OCI-LY1 (cell line): Measurements from ENCODE around the gene PACC1.

Experiments used
- H2AFZ ChIP-seq: fragments of 200-600 bp; sonication (generic), shearing (Covaris generic); 2 replicates; pipeline ENCODE4 v1.6.0; 2014; ENCODE audit warnings: antibody characterized with exemption, mild to moderate bottlenecking, low read length
- H3F3A ChIP-seq: fragments of 200-600 bp; sonication (generic), shearing (Covaris generic); 2 replicates; pipeline ENCODE4 v1.6.0; 2014; ENCODE audit warnings: mild to moderate bottlenecking, antibody characterized with exemption, low read length, moderate library complexity; ENCODE audit not compliant: insufficient read depth
- H3K27ac ChIP-seq: fragments of 200-600 bp; sonication (generic); 2 replicates; pipeline ENCODE4 v1.5.1; 2014; ENCODE audit warnings: low read length, mixed run types, mild to moderate bottlenecking, low read depth; ENCODE audit not compliant: poor library complexity, severe bottlenecking
- H3K27me3 ChIP-seq: fragments of 200-600 bp; sonication (generic); 2 replicates; pipeline ENCODE4 v1.6.0; 2014; ENCODE audit warnings: antibody characterized with exemption, mild to moderate bottlenecking, low read length, moderate library complexity; ENCODE audit not compliant: insufficient read depth
- H3K36me3 ChIP-seq: fragments of 200-600 bp; sonication (generic); 2 replicates; pipeline ENCODE4 v1.6.1; 2014; ENCODE audit warnings: mild to moderate bottlenecking, antibody characterized with exemption, low read length, moderate library complexity, mixed read lengths; ENCODE audit not compliant: insufficient read depth
- H3K4me1 ChIP-seq: fragments of 200-600 bp; sonication (generic); 2 replicates; pipeline ENCODE4 v1.5.1; 2014; ENCODE audit warnings: mild to moderate bottlenecking, low read length, moderate library complexity; ENCODE audit not compliant: insufficient read depth, severe bottlenecking
- H3K4me2 ChIP-seq: fragments of 200-600 bp; sonication (generic), shearing (Covaris generic); 2 replicates; pipeline ENCODE4 v1.6.1; 2014; ENCODE audit warnings: low read length
- H3K4me3 ChIP-seq: fragments of 200-600 bp; sonication (generic); 2 replicates; pipeline ENCODE4 v1.5.1; 2014; ENCODE audit warnings: low read length, low read depth, mild to moderate bottlenecking, mixed read lengths; ENCODE audit not compliant: poor library complexity, severe bottlenecking
- H3K79me2 ChIP-seq: fragments of 200-600 bp; shearing (Covaris generic); 2 replicates; pipeline ENCODE4 v1.6.1; 2016; ENCODE audit warnings: mixed run types, low read length, mixed read lengths; ENCODE audit not compliant: insufficient read depth
- H3K9ac ChIP-seq: fragments of 200-600 bp; sonication (generic), shearing (Covaris generic); 2 replicates; pipeline ENCODE4 v1.6.1; 2014; ENCODE audit warnings: mild to moderate bottlenecking, low read length, mixed read lengths
- H3K9me2 ChIP-seq: fragments of 200-600 bp; sonication (generic), shearing (Covaris generic); 2 replicates; pipeline ENCODE4 v1.6.1; 2014; ENCODE audit warnings: low read depth, mild to moderate bottlenecking, low read length, mixed read lengths
- H3K9me3 ChIP-seq: fragments of 200-600 bp; shearing (Covaris generic); 2 replicates; pipeline ENCODE4 v1.6.1; 2014; ENCODE audit warnings: low read length, mixed read lengths
- H4K20me1 ChIP-seq: fragments of 200-600 bp; sonication (generic), shearing (Covaris generic); 2 replicates; pipeline ENCODE4 v1.6.0; 2016; ENCODE audit warnings: mild to moderate bottlenecking, low read length; ENCODE audit not compliant: insufficient read depth
- CTCF ChIP-seq: fragments of 200-600 bp; sonication (generic), shearing (Covaris generic); IDR thresholded peaks from 2 replicates; pipeline ENCODE4 v1.5.1; 2017; ENCODE audit warnings: mild to moderate bottlenecking, antibody characterized with exemption, low read length, moderate library complexity, mixed read lengths
- EZH2 ChIP-seq: fragments of 200-600 bp; sonication (generic), shearing (Covaris generic); IDR thresholded peaks from 2 replicates; pipeline ENCODE4 v1.8.0; 2017; ENCODE audit warnings: borderline replicate concordance, mixed run types, mild to moderate bottlenecking, antibody characterized with exemption, low read length, moderate library complexity, mixed read lengths

The PACC1 gene

DNA sequence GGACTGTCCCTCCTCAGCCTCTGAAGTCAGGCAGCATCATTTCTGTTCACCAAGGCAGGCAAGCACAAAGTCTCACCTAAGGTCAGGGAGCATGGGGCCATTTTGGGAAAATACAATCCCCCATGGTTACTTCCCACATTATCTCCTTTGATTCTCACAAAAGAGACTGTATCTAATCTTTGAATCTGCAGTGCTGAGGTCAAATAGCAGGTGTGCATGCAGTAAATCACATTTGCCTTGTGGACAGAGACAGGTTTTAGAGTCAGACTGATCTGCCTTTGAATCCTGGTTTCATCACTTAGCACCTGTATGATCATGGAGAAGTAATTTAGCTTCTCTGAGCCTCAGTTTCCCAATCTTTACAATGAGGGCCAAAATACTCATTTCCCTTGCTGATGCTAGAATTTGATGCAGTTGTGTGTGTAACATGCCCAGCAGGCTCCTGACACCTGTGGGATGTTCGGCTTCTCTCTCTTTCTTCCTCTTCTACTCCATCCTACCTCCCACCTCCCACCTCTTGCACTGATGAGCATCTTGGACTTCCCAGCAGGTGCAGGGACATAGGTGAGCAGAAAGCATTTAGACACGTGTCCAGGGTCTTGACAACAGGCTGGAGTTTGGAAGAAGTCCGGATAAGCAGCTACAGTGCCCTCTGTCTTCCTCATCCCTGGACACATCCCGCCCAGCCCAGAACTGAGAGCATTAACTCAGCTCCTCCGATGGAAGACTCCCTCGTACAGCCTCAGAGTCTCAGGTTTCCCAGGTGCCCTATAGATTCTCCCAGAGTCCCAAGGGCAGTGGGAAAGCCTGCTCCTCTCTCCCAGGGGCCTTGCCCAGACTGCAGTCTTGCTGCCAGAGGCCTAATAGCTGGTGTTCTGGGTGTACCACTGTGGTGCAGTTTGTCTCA, 37.0 kb upstream of the PACC1 start:
- H3K27ac ChIP-seq = no peak overlapping the region
- H3F3A ChIP-seq = no peaks in the 10 kb centered on the region
- H2AFZ ChIP-seq = no peak overlapping the region
- no peaks in the 10 kb centered on the region for H3K9me3 ChIP-seq
- no peak overlapping the region for H3K4me2 ChIP-seq
- no peak overlapping the region for H3K4me3 ChIP-seq
- no peaks in the 10 kb centered on the region for H3K79me2 ChIP-seq
- H3K9me2 ChIP-seq = no peaks in the 10 kb centered on the region
- no peaks in the 10 kb centered on the region for H3K27me3 ChIP-seq
- no peak overlapping the region for H3K9ac ChIP-seq
- H3K36me3 ChIP-seq = no peaks in the 10 kb centered on the region; the same call in 1 of the 2 replicates
- TF ChIP-seq EZH2 (no peak), CTCF (no peak)
- no peaks in the 10 kb centered on the region for H4K20me1 ChIP-seq
- H3K4me1 ChIP-seq = peaks cover 10% of the 10 kb centered on the region

- Histone ChIP-seq H3K27ac (no peak overlapping the region), H3K9me2 (no peaks in the 10 kb centered on the region), H3K4me3 (no peak overlapping the region), H3F3A (no peaks in the 10 kb centered on the region), H3K9me3 (no peaks in the 10 kb centered on the region), H3K27me3 (no peaks in the 10 kb centered on the region), H3K4me1 (peaks cover 10% of the 10 kb centered on the region), H3K4me2 (no peak overlapping the region), H3K36me3 (no peaks in the 10 kb centered on the region; the same call in 1 of the 2 replicates), H3K79me2 (no peaks in the 10 kb centered on the region), H2AFZ (no peak overlapping the region), H3K9ac (no peak overlapping the region), H4K20me1 (no peaks in the 10 kb centered on the region)
- TF ChIP-seq EZH2 = no peak
- TF ChIP-seq CTCF = no peak
These were observed 35.7 kb upstream of the PACC1 start for GRCh38 chr1:212450331-212450881.

DNA sequence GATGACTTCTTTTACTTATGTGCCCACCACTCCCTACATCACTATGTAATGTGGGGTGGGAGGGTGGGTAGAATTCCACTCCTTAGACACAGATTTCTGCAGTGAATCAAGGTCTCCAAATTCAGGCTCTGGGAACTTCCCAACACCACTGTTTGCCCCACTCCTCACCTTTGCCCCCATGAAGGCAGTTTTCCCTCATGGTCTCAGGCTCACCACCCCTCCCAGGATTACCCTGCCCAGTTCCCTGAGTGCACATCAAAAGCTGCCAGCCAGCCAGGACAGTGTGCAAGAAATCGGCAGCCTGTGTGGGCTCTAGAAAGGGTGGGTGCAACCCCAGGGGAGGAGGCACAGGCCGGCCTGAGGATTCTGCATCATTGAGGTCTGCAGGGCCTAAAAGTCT, 32.8 kb upstream of the PACC1 start:
- H3K4me2 ChIP-seq = no peak overlapping the region
- no peaks in the 10 kb centered on the region for H3F3A ChIP-seq
- H3K9ac ChIP-seq = no peak overlapping the region
- H3K27ac ChIP-seq = no peak overlapping the region
- H3K79me2 ChIP-seq = no peaks in the 10 kb centered on the region
- no peaks in the 10 kb centered on the region for H3K27me3 ChIP-seq
- H3K9me2 ChIP-seq = no peaks in the 10 kb centered on the region
- H3K9me3 ChIP-seq = no peaks in the 10 kb centered on the region
- peaks cover 4% of the 10 kb centered on the region for H3K36me3 ChIP-seq
- H3K4me1 ChIP-seq = peaks cover 10% of the 10 kb centered on the region
- no peak overlapping the region for H2AFZ ChIP-seq
- H3K4me3 ChIP-seq = no peak overlapping the region
- no peak for TF ChIP-seq EZH2
- no peak for TF ChIP-seq CTCF
- H4K20me1 ChIP-seq = no peaks in the 10 kb centered on the region
